T-cell (primary cell): ENCODE measurements around the gene ZNF524. TPM values are rescaled to one million over a fixed set of nuclear protein-coding genes. Genes with fewer than 3 reads are reported as not detected.

ENCODE experiments used
- ATAC-seq, 4 experiments: fragments of 200-7000 bp in 3 of 4; fragments of 150-1000 bp in 1 of 4; cut with Tn5 transposase; replicated peaks in 1 of 4; 1 replicate in 3 of 4; 2 replicates in 1 of 4; pipeline ENCODE4 v1.10.0; 2021; ENCODE audit warnings: moderate library complexity in 3 of 4, mild to moderate bottlenecking in 2 of 4, moderate number of reproducible peaks in 1 of 4
- CTCF ChIA-PET, 2 donors: fragments of 300-600 bp; sonication (Branson Sonifier 250); formaldehyde crosslinking; loops; one replicate each; lab custom pipeline; 2022; ENCODE audit warnings: antibody characterized with exemption in 2 of 2; lab: Charles Lee
- POLR2A ChIA-PET, 2 donors: fragments of 300-600 bp; sonication (Branson Sonifier 250); formaldehyde crosslinking; loops; one replicate each; lab custom pipeline; 2022; ENCODE audit warnings: antibody characterized with exemption in 2 of 2; lab: Charles Lee
- DNase-seq, 35 experiments: peaks; one replicate each; pipeline versions ENCODE4 v3.0.0 to v3.0.0-alpha.2; 2013 to 2023
- H3K27ac ChIP-seq: one replicate; pipeline ENCODE4 v1.5.1; 2013; ENCODE audit warnings: low read length
- H3K27me3 ChIP-seq, 2 experiments: replicated peaks in 1 of 2; 1 replicate in 1 of 2; 2 replicates in 1 of 2; pipeline versions ENCODE4 v1.6.1 to v1.7.0; 2013; ENCODE audit warnings: low read length in 1 of 2, mixed read lengths in 1 of 2; ENCODE audit not compliant: control insufficient read depth in 2 of 2, insufficient read depth in 2 of 2; ENCODE audit errors: extremely low read depth in 1 of 2
- H3K36me3 ChIP-seq, 2 donors: 1 replicate in 1 of 2; 2 replicates in 1 of 2; pipeline versions ENCODE4 v1.6.1 to v1.7.0; 2013; ENCODE audit warnings: low read length in 1 of 2; ENCODE audit not compliant: control insufficient read depth in 2 of 2, insufficient read depth in 1 of 2; ENCODE audit errors: extremely low read depth in 1 of 2
- H3K4me1 ChIP-seq, 2 experiments: 1 replicate in 1 of 2; 2 replicates in 1 of 2; pipeline versions ENCODE4 v1.6.1 to v1.7.0; 2013; ENCODE audit warnings: low read length in 2 of 2, mixed read lengths in 1 of 2; ENCODE audit not compliant: insufficient read depth in 2 of 2, control insufficient read depth in 1 of 2; ENCODE audit errors: extremely low read depth in 1 of 2
- H3K4me3 ChIP-seq, 2 donors: 1 replicate in 1 of 2; 2 replicates in 1 of 2; pipeline versions ENCODE4 v1.5.1 to v1.7.0; 2013; ENCODE audit warnings: mild to moderate bottlenecking in 2 of 2, low read length in 1 of 2, moderate library complexity in 1 of 2; ENCODE audit not compliant: control insufficient read depth in 1 of 2; ENCODE audit errors: extremely low read depth in 1 of 2
- H3K9me3 ChIP-seq: 2 replicates; pipeline ENCODE4 v1.7.0; 2013
- H3K27ac Mint-ChIP-seq, 2 donors: one replicate each; pipeline ENCODE4 v1.8.0; 2020 to 2021; ENCODE audit warnings: mild to moderate bottlenecking in 2 of 2, mixed read lengths in 2 of 2
- H3K27me3 Mint-ChIP-seq, 2 donors: one replicate each; pipeline ENCODE4 v1.8.0; 2021 to 2022; ENCODE audit warnings: mixed read lengths in 2 of 2
- H3K36me3 Mint-ChIP-seq: one replicate; pipeline ENCODE4 v1.8.0; 2021; ENCODE audit warnings: mixed read lengths
- H3K4me1 Mint-ChIP-seq, 3 donors: one replicate each; pipeline ENCODE4 v1.8.0; 2020 to 2022; ENCODE audit warnings: mixed read lengths in 3 of 3, mild to moderate bottlenecking in 1 of 3
- H3K4me3 Mint-ChIP-seq, 3 donors: one replicate each; pipeline ENCODE4 v1.8.0; 2020 to 2022; ENCODE audit warnings: mild to moderate bottlenecking in 3 of 3, mixed read lengths in 3 of 3, moderate library complexity in 3 of 3
- H3K9me3 Mint-ChIP-seq, 3 donors: one replicate each; pipeline ENCODE4 v1.8.0; 2020 to 2022; ENCODE audit warnings: mixed read lengths in 3 of 3
- WGBS: methylation state at CpG from one replicate; pipeline ENCODE4 v1.1.5; 2013; ENCODE audit warnings: missing lambda C conversion rate; ENCODE audit not compliant: insufficient coverage; 5-methylcytosine and 5-hydroxymethylcytosine counted together
- total RNA-seq, 35 experiments: library from RNA in 6 of 35; stranded (reverse) in 6 of 35; fragments of 120-200 nt in 1 of 35; gene quantifications; one replicate each; pipeline versions ENCODE4 v1.2.1 to v1.2.4 and lab custom pipeline; 2013 to 2026

The ZNF524 gene
- total RNA-seq, 5 donors from 2014 or later (not counting 1 experiment from before 2014, with no cell fraction given), result 14.9 to 42.2 (median 33.4) TPM

DNA sequence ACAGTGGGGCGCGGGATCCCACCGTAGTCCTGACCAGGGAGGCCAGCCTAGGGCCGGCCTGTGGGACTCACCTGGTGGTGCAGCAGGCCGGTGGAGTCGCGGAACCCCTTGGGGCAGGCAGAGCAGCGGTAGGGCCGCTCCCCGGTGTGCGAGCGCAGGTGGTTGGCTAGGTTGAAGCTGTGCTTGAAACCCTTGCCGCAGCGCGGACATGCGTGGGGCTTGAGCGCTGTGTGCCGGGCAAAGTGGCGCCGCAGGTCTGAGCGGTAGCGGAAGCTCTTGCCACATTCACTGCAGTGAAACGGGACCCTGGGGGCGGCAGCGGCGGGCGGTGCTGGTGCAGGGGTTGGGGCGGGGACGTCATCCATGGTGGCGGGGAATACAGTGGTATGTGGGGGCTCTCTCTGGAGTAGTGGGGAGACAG is 2.6 kb upstream of the ZNF524 start:
- Histone ChIP-seq H3K4me1 (peaks cover 7 to 23% of the 10 kb centered on the region in 2 experiments), H3K9me3 (no peaks in the 10 kb centered on the region), H3K36me3 (peaks cover 22 to 23% of the 10 kb centered on the region in 2 donors), H3K4me3 (no peak overlapping the region), H3K27me3 (no peaks in the 10 kb centered on the region), H3K27ac (no peak overlapping the region)
- over 99% methylated on average over 20 of the region's 30 CpGs for WGBS
- peaks cover 0 to 3% (median 0%) of the 10 kb centered on the region in 3 donors for H3K9me3 Mint-ChIP-seq
- H3K4me1 Mint-ChIP-seq, result peaks cover 16 to 29% (median 17%) of the 10 kb centered on the region in 3 donors
- no peak overlapping the region for H3K27ac Mint-ChIP-seq
- CTCF ChIA-PET, result no interaction called here
- H3K36me3 Mint-ChIP-seq, result peaks cover 37% of the 10 kb centered on the region
- ATAC-seq (no peak), DNase-seq (no peak)
- no peaks in the 10 kb centered on the region for H3K27me3 Mint-ChIP-seq
- POLR2A ChIA-PET, result interaction anchor here in 1 of 2 donors (0.6 kb wide), 1 partner anchor 318 kb away, joined by 6 read pairs; the partner anchor contains the start of gene HSPBP1
- H3K4me3 Mint-ChIP-seq, result no peak overlapping the region

- peak overlapping the region in 1 of 2 donors; percentile 91 for H3K27ac Mint-ChIP-seq
- peaks cover 16 to 29% (median 17%) of the 10 kb centered on the region in 3 donors for H3K4me1 Mint-ChIP-seq
- peaks cover 0 to 3% (median 0%) of the 10 kb centered on the region in 3 donors for H3K9me3 Mint-ChIP-seq
- peaks cover 7 to 23% of the 10 kb centered on the region in 2 experiments for H3K4me1 ChIP-seq
- peak overlapping the region; percentile 97 for H3K27ac ChIP-seq
- DNase-seq (no peak), ATAC-seq (no peak)
- WGBS, result 93% methylated on average over 8 of the region's 9 CpGs
- no peak overlapping the region for H3K4me3 Mint-ChIP-seq
- no peaks in the 10 kb centered on the region for H3K27me3 ChIP-seq
- ChIA-PET POLR2A (no interaction called here), CTCF (no interaction called here)
- H3K27me3 Mint-ChIP-seq, result no peaks in the 10 kb centered on the region
- H3K36me3 ChIP-seq, result peaks cover 18 to 22% of the 10 kb centered on the region in 2 donors
- H3K9me3 ChIP-seq, result no peaks in the 10 kb centered on the region
- H3K36me3 Mint-ChIP-seq, result peaks cover 37% of the 10 kb centered on the region
- H3K4me3 ChIP-seq, result no peak overlapping the region
Observed at GRCh38 chr19:55598034-55598433, 2.1 kb upstream of the ZNF524 start.

GRCh38 chr19:55598719-55599467 is 1.2 kb upstream of the ZNF524 start:
- Mint-ChIP-seq H3K4me3 (peak overlapping the region; percentile 98 to 99 (median 98)), H3K9me3 (peaks cover 0 to 3% (median 0%) of the 10 kb centered on the region in 3 donors), H3K4me1 (peaks cover 21 to 37% (median 23%) of the 10 kb centered on the region in 3 donors), H3K27me3 (no peaks in the 10 kb centered on the region), H3K36me3 (peaks cover 34% of the 10 kb centered on the region), H3K27ac (peak overlapping the region; percentile 100)
- peak; percentile 63 to 73 (median 66) for ATAC-seq
- ChIA-PET POLR2A (interaction anchor here (0.6 to 2.1 kb wide), 7 partner anchors 26 to 319 kb away, joined by 3 to 11 read pairs (median 4); partner anchors contain the start of gene ZNF784 (in 2 of the 2)), CTCF (interaction anchor here in 1 of 2 donors (0.6 to 1.7 kb wide), 10 partner anchors 25 to 260 kb away, joined by 3 to 10 read pairs (median 4); partner anchors contain the start of genes ISOC2, KMT5C, U2AF2 and ZNF628)
- peak; percentile 83 to 99 (median 90) for DNase-seq
- peak overlapping the region; percentile 97 for H3K27ac ChIP-seq
- no peaks in the 10 kb centered on the region for H3K9me3 ChIP-seq
- peaks cover 7 to 26% of the 10 kb centered on the region in 2 experiments for H3K4me1 ChIP-seq
- H3K4me3 ChIP-seq, result peak overlapping the region; percentile 86 to 97
- H3K36me3 ChIP-seq, result peaks cover 13 to 22% of the 10 kb centered on the region in 2 donors
- H3K27me3 ChIP-seq, result no peaks in the 10 kb centered on the region
- 8% methylated on average over 25 of the region's 26 CpGs for WGBS

DNA sequence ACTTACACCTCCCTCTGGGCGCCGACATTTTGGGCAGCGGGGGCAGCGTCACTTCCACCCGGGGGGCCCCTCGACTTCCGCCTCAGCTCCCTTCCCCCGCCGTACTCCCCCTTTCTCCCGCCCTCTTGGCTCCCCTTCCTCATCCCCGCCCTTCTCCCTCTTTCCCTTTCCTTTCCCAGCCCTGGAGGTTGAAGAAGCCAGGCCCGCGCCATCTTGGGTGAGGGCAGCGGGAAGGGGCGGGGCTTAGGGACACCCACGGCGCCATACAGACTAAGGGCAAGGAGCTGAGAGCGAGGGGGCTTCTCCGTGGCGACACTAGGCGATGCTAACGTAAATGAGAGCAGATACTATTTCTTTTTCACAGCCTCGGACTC is 633 bp upstream of the ZNF524 start, which contains the start of gene FIZ1:
Gene FIZ1 (minus strand): TSS at position 50 of the 374 bp plus-strand sequence. CDS start 1,652 bp downstream, outside the sequence.
- Mint-ChIP-seq H3K36me3 (peaks cover 34% of the 10 kb centered on the region), H3K27me3 (no peaks in the 10 kb centered on the region), H3K4me1 (peaks cover 23 to 42% (median 25%) of the 10 kb centered on the region in 3 donors), H3K4me3 (peak within 1 kb of the TSS; percentile 98 to 99 (median 98)), H3K9me3 (peaks cover 0 to 3% (median 0%) of the 10 kb centered on the region in 3 donors), H3K27ac (peak within 1 kb of the TSS; percentile 100)
- no peaks in the 10 kb centered on the region for H3K9me3 ChIP-seq
- CTCF ChIA-PET, result interaction anchor here in 1 of 2 donors (0.6 to 1.7 kb wide), 12 partner anchors 25 to 260 kb away, joined by 3 to 10 read pairs (median 4); partner anchors contain the start of genes ISOC2, KMT5C, NAT14 and U2AF2
- H3K27me3 ChIP-seq, result no peaks in the 10 kb centered on the region
- peak within 1 kb of the TSS; percentile 86 to 97 for H3K4me3 ChIP-seq
- H3K27ac ChIP-seq, result peak within 1 kb of the TSS; percentile 97
- POLR2A ChIA-PET, result interaction anchor here (0.6 to 2.1 kb wide), 7 partner anchors 25 to 319 kb away, joined by 3 to 11 read pairs (median 4); partner anchors contain the start of gene ZNF784 (in 2 of the 2)
- ATAC-seq (peak; percentile 75 to 78 (median 76)), DNase-seq (peak; percentile 86 to 97 (median 92))
- WGBS, result 0% methylated on average over 11 of the region's 23 CpGs
- peaks cover 13 to 22% of the 10 kb centered on the region in 2 donors for H3K36me3 ChIP-seq
- peaks cover 7 to 31% of the 10 kb centered on the region in 2 experiments for H3K4me1 ChIP-seq

DNA sequence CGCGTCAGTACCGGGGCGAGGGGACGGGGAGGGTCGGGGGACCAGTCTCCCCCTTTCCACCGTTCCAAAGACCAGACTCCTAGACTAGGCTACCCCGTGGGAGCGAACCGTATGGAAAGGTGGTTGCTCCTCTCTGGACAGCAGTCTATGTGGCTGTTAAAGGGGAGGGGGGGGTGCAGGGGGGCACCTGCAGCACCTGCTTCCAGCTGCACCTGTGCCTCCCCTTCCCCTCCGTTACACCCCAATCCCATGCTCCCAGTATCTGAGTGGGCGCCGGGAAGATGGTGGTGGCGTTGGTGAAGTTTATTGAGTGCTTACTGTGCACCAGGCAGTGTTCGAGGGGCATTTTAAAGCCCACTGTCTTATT is 557 bp downstream of the ZNF524 start:
- Histone ChIP-seq H3K27me3 (no peaks in the 10 kb centered on the region), H3K4me3 (peak overlapping the region; percentile 52 to 67), H3K4me1 (peaks cover 7 to 36% of the 10 kb centered on the region in 2 experiments), H3K27ac (peak overlapping the region; percentile 64), H3K9me3 (no peaks in the 10 kb centered on the region), H3K36me3 (peaks cover 10 to 13% of the 10 kb centered on the region in 2 donors)
- Mint-ChIP-seq H3K27ac (peak overlapping the region; percentile 84 to 94), H3K36me3 (peaks cover 23% of the 10 kb centered on the region), H3K9me3 (peaks cover 0 to 3% (median 0%) of the 10 kb centered on the region in 3 donors), H3K27me3 (no peaks in the 10 kb centered on the region), H3K4me3 (peak overlapping the region; percentile 78 to 85 (median 80)), H3K4me1 (peaks cover 29 to 47% (median 29%) of the 10 kb centered on the region in 3 donors)
- POLR2A ChIA-PET, result interaction anchor here (0.6 to 2.1 kb wide), 3 partner anchors 14 to 213 kb away, joined by 4 to 11 read pairs (median 5); partner anchors contain the start of gene ZNF784 (in 1 of the 2)
- ATAC-seq (no peak), DNase-seq (no peak)
- CTCF ChIA-PET, result interaction anchor here in 1 of 2 donors (0.6 to 1.1 kb wide), 2 partner anchors 14 to 116 kb away, joined by 3 to 6 read pairs; partner anchors contain the start of gene NAT14
- WGBS, result 0% methylated on average over 2 of the region's 15 CpGs

DNA sequence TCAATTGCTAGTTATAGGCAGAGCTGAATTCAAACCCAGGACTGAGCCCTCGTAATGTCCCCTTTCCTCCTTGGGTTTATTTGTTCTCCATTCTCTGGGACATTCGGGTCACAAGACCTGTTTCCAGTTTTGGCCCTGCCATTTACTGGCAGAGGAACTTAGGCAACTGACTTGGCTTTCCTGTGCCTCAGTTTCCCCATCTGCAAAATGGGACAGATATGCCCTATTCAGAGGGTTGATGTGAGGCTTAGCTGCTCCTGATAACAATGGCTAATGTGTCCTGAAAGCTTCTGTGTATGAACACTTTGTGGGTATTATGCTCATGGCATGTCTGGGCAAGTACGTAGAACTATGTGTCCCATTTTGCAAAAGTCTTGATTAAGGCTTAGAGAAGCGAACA is 996 bp downstream of the ZNF524 start:
- 83% methylated on average over 4 of the region's 4 CpGs for WGBS
- H3K27me3 ChIP-seq, result no peaks in the 10 kb centered on the region
- Mint-ChIP-seq H3K9me3 (peaks cover 0 to 3% (median 0%) of the 10 kb centered on the region in 3 donors), H3K4me3 (peak overlapping the region; percentile 78 to 85 (median 80)), H3K4me1 (peaks cover 31 to 51% (median 32%) of the 10 kb centered on the region in 3 donors), H3K27ac (peak overlapping the region; percentile 84 to 94), H3K27me3 (no peaks in the 10 kb centered on the region), H3K36me3 (peaks cover 19% of the 10 kb centered on the region)
- peak overlapping the region; percentile 64 for H3K27ac ChIP-seq
- H3K36me3 ChIP-seq, result peaks cover 10% of the 10 kb centered on the region in 2 donors
- H3K4me3 ChIP-seq, result peak overlapping the region; percentile 52 to 67
- ATAC-seq (no peak), DNase-seq (no peak)
- POLR2A ChIA-PET, result interaction anchor here in 1 of 2 donors (0.6 kb wide), 1 partner anchor 15 kb away, joined by 5 read pairs; no protein-coding TSS in a partner anchor
- peaks cover 8 to 41% of the 10 kb centered on the region in 2 experiments for H3K4me1 ChIP-seq
- CTCF ChIA-PET, result no interaction called here
- no peaks in the 10 kb centered on the region for H3K9me3 ChIP-seq
